GM12892 (cell line): ENCODE data around the gene KCNIP1.

Source experiments
- POLR2A ChIP-seq: IDR thresholded peaks from 2 replicates; pipeline ENCODE4 v1.6.1; 2011; ENCODE audit warnings: low read depth, low read length, control low read depth
- POLR2AphosphoS5 ChIP-seq: IDR thresholded peaks from 2 replicates; pipeline ENCODE4 v1.6.1; 2011; ENCODE audit warnings: low read depth, low read length, control low read depth

GRCh38 chr5:170629566-170630175 lies 125.9 kb downstream of the KCNIP1 start:
- TF ChIP-seq POLR2A: no peak
- no peak for TF ChIP-seq POLR2AphosphoS5
